SK-N-SH (cell line): ENCODE measurements around the gene DAB2. TPM values are rescaled to one million over a fixed set of nuclear protein-coding genes. Genes with fewer than 3 reads are reported as not detected.

Experiments
- CTCF ChIA-PET: fragments of 300-600, 350-600 bp; formaldehyde crosslinking; extraction: SDS; loops from one replicate; lab custom pipeline; 2021; lab: Yijun Ruan, JAX
- POLR2A ChIA-PET: fragments of 350-600 bp; sonication (Branson Sonifier 250); formaldehyde crosslinking; extraction: SDS; loops from one replicate; lab custom pipeline; 2020; ENCODE audit warnings: antibody characterized with exemption, inconsistent platforms; lab: Yijun Ruan, JAX
- DNase-seq: peaks from one replicate; pipeline ENCODE4 v3.0.0; 2012
- H2AFZ ChIP-seq: fragments of 200-600 bp; sonication (generic); 2 replicates; pipeline ENCODE4 v1.8.1; 2016; ENCODE audit warnings: antibody characterized with exemption, mild to moderate bottlenecking, low read depth
- H3F3A ChIP-seq: fragments of 200-600 bp; sonication (generic); replicated peaks from 2 replicates; pipeline ENCODE3; 2016; ENCODE audit warnings: antibody characterized with exemption, mild to moderate bottlenecking; ENCODE audit not compliant: insufficient read depth
- H3K27ac ChIP-seq, 2 experiments: fragments of 200-500 bp in 1 of 2; fragments of 200-600 bp in 1 of 2; sonication (Bioruptor generic) in 1 of 2; sonication (generic), shearing (Covaris generic) in 1 of 2; 2 replicates each; pipeline versions ENCODE4 v1.5.1 to v1.6.1; 2014 to 2016; ENCODE audit warnings: low read depth in 2 of 2, inconsistent platforms in 1 of 2, low read length in 1 of 2, mild to moderate bottlenecking in 1 of 2, mixed read lengths in 1 of 2
- H3K27me3 ChIP-seq: fragments of 200-600 bp; sonication (generic), shearing (Covaris generic); 2 replicates; pipeline ENCODE4 v1.6.1; 2016; ENCODE audit warnings: mixed run types; ENCODE audit not compliant: insufficient read depth
- H3K36me3 ChIP-seq, 2 experiments: fragments of 200-500 bp in 1 of 2; fragments of 200-600 bp in 1 of 2; sonication (Bioruptor generic) in 1 of 2; sonication (generic) in 1 of 2; replicated peaks in 1 of 2; 2 replicates each; pipeline versions ENCODE3 to v1.5.1; 2014 to 2016; ENCODE audit warnings: low read length in 1 of 2, mild to moderate bottlenecking in 1 of 2; ENCODE audit not compliant: insufficient read depth in 2 of 2, control insufficient read depth in 1 of 2
- H3K4me1 ChIP-seq, 2 experiments: fragments of 200-500 bp in 1 of 2; fragments of 200-600 bp in 1 of 2; sonication (Bioruptor generic) in 1 of 2; sonication (generic), shearing (Covaris generic) in 1 of 2; 2 replicates each; pipeline versions ENCODE4 v1.5.1 to v1.6.1; 2014 to 2016; ENCODE audit warnings: low read depth in 1 of 2, low read length in 1 of 2, mixed run types in 1 of 2; ENCODE audit not compliant: insufficient read depth in 2 of 2, control insufficient read depth in 1 of 2
- H3K4me2 ChIP-seq: fragments of 200-600 bp; sonication (generic), shearing (Covaris generic); 2 replicates; pipeline ENCODE4 v1.6.1; 2017; ENCODE audit warnings: mixed run types
- H3K4me3 ChIP-seq, 2 experiments: fragments of 200-500 bp in 1 of 2; fragments of 200-600 bp in 1 of 2; sonication (Bioruptor generic) in 1 of 2; sonication (generic), shearing (Covaris generic) in 1 of 2; 2 replicates each; pipeline versions ENCODE4 v1.5.1 to v1.8.1; 2014 to 2016; ENCODE audit warnings: low read depth in 2 of 2, inconsistent platforms in 1 of 2, low read length in 1 of 2, mild to moderate bottlenecking in 1 of 2, mixed read lengths in 1 of 2, moderate library complexity in 1 of 2
- H3K79me2 ChIP-seq: fragments of 200-600 bp; sonication (generic); 2 replicates; pipeline ENCODE4 v1.8.1; 2017; ENCODE audit warnings: mild to moderate bottlenecking; ENCODE audit not compliant: insufficient read depth
- H3K9ac ChIP-seq: fragments of 200-600 bp; sonication (generic); 2 replicates; pipeline ENCODE4 v1.6.1; 2017; ENCODE audit warnings: mixed run types
- H3K9me2 ChIP-seq: fragments of 200-600 bp; sonication (generic); 2 replicates; pipeline ENCODE4 v1.6.1; 2017; ENCODE audit warnings: mixed run types
- H3K9me3 ChIP-seq: fragments of 200-600 bp; sonication (generic); 2 replicates; pipeline ENCODE4 v1.6.1; 2017; ENCODE audit warnings: mixed run types, mild to moderate bottlenecking, moderate library complexity
- H4K20me1 ChIP-seq: fragments of 200-600 bp; sonication (generic); 2 replicates; pipeline ENCODE4 v1.6.1; 2017; ENCODE audit warnings: mild to moderate bottlenecking, mixed run types; ENCODE audit not compliant: insufficient read depth
- ELF1 ChIP-seq: IDR thresholded peaks from 2 replicates; pipeline ENCODE4 v1.4.0; 2012
- EP300 ChIP-seq, 2 experiments: IDR thresholded peaks; 2 replicates each; pipeline versions ENCODE4 v1.4.0 to v1.6.1; 2012; ENCODE audit warnings: borderline replicate concordance in 1 of 2, low read depth in 1 of 2, low read length in 1 of 2
- EZH2phosphoT487 ChIP-seq: fragments of 200-600 bp; sonication (generic); IDR thresholded peaks from 2 replicates; pipeline ENCODE4 v1.6.1; 2017; ENCODE audit warnings: low read depth, mixed run types, mild to moderate bottlenecking, antibody characterized with exemption, moderate library complexity, borderline replicate concordance
- FOSL2 ChIP-seq: IDR thresholded peaks from 2 replicates; pipeline ENCODE4 v1.4.0; 2012; ENCODE audit warnings: low read depth, mild to moderate bottlenecking, moderate library complexity, borderline replicate concordance
- FOXJ3 ChIP-seq: sonication (generic); formaldehyde crosslinking; IDR thresholded peaks from 2 replicates; pipeline ENCODE4 v1.5.1; 2020; ENCODE audit warnings: mild to moderate bottlenecking, missing genetic modification reagents
- MXI1 ChIP-seq: IDR thresholded peaks from 2 replicates; pipeline ENCODE4 v1.6.1; 2012; ENCODE audit warnings: mild to moderate bottlenecking, low read depth, low read length, improper control_type of control experiment
- NFIC ChIP-seq: IDR thresholded peaks from 2 replicates; pipeline ENCODE4 v1.4.0; 2012; ENCODE audit warnings: borderline replicate concordance
- NRF1 ChIP-seq: IDR thresholded peaks from 2 replicates; pipeline ENCODE4 v1.6.1; 2012; ENCODE audit warnings: low read depth, mild to moderate bottlenecking, low read length
- SMC3 ChIP-seq: IDR thresholded peaks from 2 replicates; pipeline ENCODE4 v1.6.1; 2012; ENCODE audit warnings: low read depth, low read length, improper control_type of control experiment
- TAF1 ChIP-seq: IDR thresholded peaks from 2 replicates; pipeline ENCODE4 v1.6.1; 2012; ENCODE audit warnings: low read depth, mild to moderate bottlenecking, low read length, moderate library complexity, borderline replicate concordance
- TCF12 ChIP-seq: IDR thresholded peaks from 2 replicates; pipeline ENCODE4 v1.4.0; 2012
- USF1 ChIP-seq: IDR thresholded peaks from 2 replicates; pipeline ENCODE4 v1.4.0; 2012; ENCODE audit warnings: low read depth, borderline replicate concordance
- USF2 ChIP-seq: fragments of 150-350 bp; IDR thresholded peaks from 2 replicates; pipeline ENCODE4 v1.6.1; 2017; ENCODE audit warnings: antibody characterized with exemption, low read length, low read depth, borderline replicate concordance
- ZBTB33 ChIP-seq: IDR thresholded peaks from 2 replicates; pipeline ENCODE4 v1.4.0; 2012; ENCODE audit warnings: low read depth, borderline replicate concordance
- WGBS: methylation state at CpG from one replicate; pipeline ENCODE4 v1.1.6; 2017; ENCODE audit warnings: low lambda C conversion rate; 5-methylcytosine and 5-hydroxymethylcytosine counted together
- polyA plus RNA-seq, 3 experiments: library from polyadenylated mRNA; depleted of rRNA; stranded (reverse); fragments of >200 nt; gene quantifications; 2 replicates each; pipeline ENCODE4 v1.2.3, GENCODE V29; 2012

Gene DAB2
- polyA plus RNA-seq, 1 of the 3 experiments (the other 2 are of a cell fraction) = 23.7 TPM

- no peak for TF ChIP-seq TAF1
- TF ChIP-seq NFIC = no peak
- TF ChIP-seq FOSL2 = no peak
- TF ChIP-seq USF2 = no peak
Observed at GRCh38 chr5:39432696-39433530, 8.1 kb upstream of the DAB2 start (continued).

- 6% methylated on average over 2 of the region's 2 CpGs for WGBS
- no peak for TF ChIP-seq TAF1
- TF ChIP-seq TCF12 = no peak
- no peak for TF ChIP-seq EP300 (IDR thresholded peaks at IDR 0.05; ENCODE audit: borderline replicate concordance in 1 of 2, low read depth in 1 of 2, low read length in 1 of 2)
- no peak for TF ChIP-seq USF1
- no peak for TF ChIP-seq NRF1
- no peak for TF ChIP-seq MXI1
- TF ChIP-seq ELF1 = no peak
- no peak for TF ChIP-seq ZBTB33
- TF ChIP-seq EZH2phosphoT487 = no peak
- no peak for TF ChIP-seq FOXJ3
- no peak for TF ChIP-seq SMC3
- TF ChIP-seq NFIC = no peak
Observed at GRCh38 chr5:39430461-39430860, 5.7 kb upstream of the DAB2 start.

More at GRCh38 chr5:39430461-39430860, 5.7 kb upstream of the DAB2 start:
- DNase-seq = no peak
- H3K79me2 ChIP-seq = no peaks in the 10 kb centered on the region
- no peak overlapping the region for H2AFZ ChIP-seq
- peaks cover 0 to 4% of the 10 kb centered on the region in 2 experiments for H3K4me1 ChIP-seq
- no peaks in the 10 kb centered on the region for H3K9me2 ChIP-seq
- H3K36me3 ChIP-seq = no peaks in the 10 kb centered on the region
- CTCF ChIA-PET = interaction anchor here (0.7 kb wide), 1 partner anchor 283 kb away, joined by 3 read pairs; no protein-coding TSS in a partner anchor
- H3K9me3 ChIP-seq = no peaks in the 10 kb centered on the region
- H3K4me3 ChIP-seq = no peak overlapping the region
- peaks cover 8% of the 10 kb centered on the region for H3F3A ChIP-seq
- POLR2A ChIA-PET = no interaction called here
- H4K20me1 ChIP-seq = no peaks in the 10 kb centered on the region
- H3K4me2 ChIP-seq = no peak overlapping the region
- H3K27me3 ChIP-seq = peaks cover 29% of the 10 kb centered on the region; the same call in 1 of the 2 replicates
- H3K27ac ChIP-seq = no peak overlapping the region
- H3K9ac ChIP-seq = no peak overlapping the region
